ENCODE data around the gene CLEC4D.
"Not testable (repeated sequence)": the region's sequence is repeated elsewhere in the genome, so short reads cannot be mapped to it uniquely, and the experiment has no call there.

CLEC4D gene

GRCh38 chr12:8508910-8509841 lies 4.1 kb upstream of the CLEC4D start:
- TF ChIP-seq GATA2 (IDR thresholded peaks at IDR 0.05; ENCODE audit: low read depth, low read length), result no peak
- no peak for TF ChIP-seq GATA3 (IDR thresholded peaks at IDR 0.05; ENCODE audit: low read depth, low read length)

- TF ChIP-seq GATA2 (IDR thresholded peaks at IDR 0.05; ENCODE audit: low read depth, low read length) (no peak), GATA3 (IDR thresholded peaks at IDR 0.05; ENCODE audit: low read depth, low read length) (no peak)
These were observed 4.7 kb downstream of the CLEC4D start for GRCh38 chr12:8517971-8518370.

GRCh38 chr12:8519171-8519570 lies 5.9 kb downstream of the CLEC4D start:
- TF ChIP-seq GATA2 (IDR thresholded peaks at IDR 0.05; ENCODE audit: low read depth, low read length) (no peak), GATA3 (IDR thresholded peaks at IDR 0.05; ENCODE audit: low read depth, low read length) (no peak)

- TF ChIP-seq GATA2 (IDR thresholded peaks at IDR 0.05; ENCODE audit: low read depth, low read length), result no peak
- no peak for TF ChIP-seq GATA3 (IDR thresholded peaks at IDR 0.05; ENCODE audit: low read depth, low read length)
These were observed 14.2 kb downstream of the CLEC4D start for GRCh38 chr12:8527250-8528130.

DNA sequence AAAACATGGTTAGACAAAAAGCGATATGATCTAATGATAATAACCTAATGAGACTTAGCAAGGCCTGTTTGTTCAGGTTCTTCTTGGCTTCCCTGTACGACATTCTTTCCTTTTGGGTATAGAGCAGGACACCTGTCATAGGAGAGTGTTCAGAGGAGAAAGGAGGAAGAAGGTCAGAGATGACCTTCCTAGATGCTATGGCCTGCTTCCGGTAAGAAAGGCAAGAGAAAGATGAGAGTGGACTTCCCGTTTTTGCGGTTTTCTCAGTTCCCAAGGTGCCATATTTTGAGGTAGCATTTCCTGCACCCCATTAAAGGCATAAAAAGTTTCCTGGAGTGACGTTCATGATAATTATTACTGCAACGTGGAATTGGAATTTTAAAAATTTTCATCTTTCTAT lies 18.7 kb downstream of the CLEC4D start:
- TF ChIP-seq GATA3 (IDR thresholded peaks at IDR 0.05; ENCODE audit: low read depth, low read length) (no peak), GATA2 (IDR thresholded peaks at IDR 0.05; ENCODE audit: low read depth, low read length) (no peak)

- not testable (repeated sequence) for TF ChIP-seq GATA2, GATA3 (IDR thresholded peaks at IDR 0.05; ENCODE audit: low read depth, low read length)
These were observed 27.5 kb downstream of the CLEC4D start, which contains the start of gene CLEC4E for GRCh38 chr12:8540831-8541230. CLEC4E (minus strand) TSS chr12:8540905; CDS start chr12:8540797, 108 bp downstream.

DNA sequence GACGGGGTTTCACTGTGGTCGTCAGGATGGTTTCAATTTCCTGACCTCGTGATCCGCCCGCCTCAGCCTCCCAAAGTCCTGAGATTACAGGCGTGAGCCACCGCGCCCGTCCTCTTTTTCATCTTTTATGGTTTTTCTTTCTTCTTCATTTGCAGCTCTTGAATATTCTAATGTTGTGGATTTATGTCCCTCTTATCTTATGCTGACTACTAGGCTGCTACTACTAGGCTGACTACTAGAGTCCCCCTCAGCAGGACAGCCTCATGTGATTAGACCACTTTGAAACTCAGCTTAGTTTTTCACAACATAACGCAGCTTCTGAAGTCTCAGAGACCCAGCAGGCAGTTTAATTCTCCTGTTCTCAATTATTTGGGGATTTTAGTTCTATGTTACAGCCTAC lies 28.3 kb downstream of the CLEC4D start:
- TF ChIP-seq GATA3 (IDR thresholded peaks at IDR 0.05; ENCODE audit: low read depth, low read length) (no peak), GATA2 (IDR thresholded peaks at IDR 0.05; ENCODE audit: low read depth, low read length) (no peak)

DNA sequence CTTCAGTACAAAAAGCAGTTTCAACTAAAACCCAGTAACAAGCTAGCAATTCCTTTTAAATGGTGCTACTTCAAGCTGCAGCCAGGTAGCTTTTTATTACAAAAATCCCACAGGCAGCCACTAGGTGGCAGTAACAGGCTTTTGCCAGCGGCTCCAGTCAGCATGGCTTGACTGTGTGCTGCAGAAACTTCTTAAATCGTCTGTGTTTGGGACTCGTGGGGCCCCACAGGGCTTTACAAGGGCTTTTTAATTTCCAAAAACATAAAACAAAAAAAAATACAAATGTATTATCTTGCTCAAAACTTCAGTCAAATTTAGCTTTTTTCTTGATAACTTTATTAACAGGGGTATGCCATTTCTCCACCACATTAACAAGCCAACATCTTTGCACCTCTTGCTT lies 31.0 kb downstream of the CLEC4D start:
- TF ChIP-seq GATA3 (IDR thresholded peaks at IDR 0.05; ENCODE audit: low read depth, low read length) (no peak), GATA2 (IDR thresholded peaks at IDR 0.05; ENCODE audit: low read depth, low read length) (no peak)

- TF ChIP-seq GATA3 (IDR thresholded peaks at IDR 0.05; ENCODE audit: low read depth, low read length), result no peak
- no peak for TF ChIP-seq GATA2 (IDR thresholded peaks at IDR 0.05; ENCODE audit: low read depth, low read length)
These were observed 33.3 kb downstream of the CLEC4D start for GRCh38 chr12:8546591-8546990.

- TF ChIP-seq GATA3 (IDR thresholded peaks at IDR 0.05; ENCODE audit: low read depth, low read length) (no peak), GATA2 (IDR thresholded peaks at IDR 0.05; ENCODE audit: low read depth, low read length) (no peak)
These were observed 34.3 kb downstream of the CLEC4D start for GRCh38 chr12:8547645-8548044.

- TF ChIP-seq GATA3 (IDR thresholded peaks at IDR 0.05; ENCODE audit: low read depth, low read length), result no peak
- TF ChIP-seq GATA2 (IDR thresholded peaks at IDR 0.05; ENCODE audit: low read depth, low read length), result no peak
These were observed 34.9 kb downstream of the CLEC4D start for GRCh38 chr12:8548192-8548591.

- no peak for TF ChIP-seq GATA3 (IDR thresholded peaks at IDR 0.05; ENCODE audit: low read depth, low read length)
- no peak for TF ChIP-seq GATA2 (IDR thresholded peaks at IDR 0.05; ENCODE audit: low read depth, low read length)
These were observed 36.1 kb downstream of the CLEC4D start for GRCh38 chr12:8549381-8549780.

DNA sequence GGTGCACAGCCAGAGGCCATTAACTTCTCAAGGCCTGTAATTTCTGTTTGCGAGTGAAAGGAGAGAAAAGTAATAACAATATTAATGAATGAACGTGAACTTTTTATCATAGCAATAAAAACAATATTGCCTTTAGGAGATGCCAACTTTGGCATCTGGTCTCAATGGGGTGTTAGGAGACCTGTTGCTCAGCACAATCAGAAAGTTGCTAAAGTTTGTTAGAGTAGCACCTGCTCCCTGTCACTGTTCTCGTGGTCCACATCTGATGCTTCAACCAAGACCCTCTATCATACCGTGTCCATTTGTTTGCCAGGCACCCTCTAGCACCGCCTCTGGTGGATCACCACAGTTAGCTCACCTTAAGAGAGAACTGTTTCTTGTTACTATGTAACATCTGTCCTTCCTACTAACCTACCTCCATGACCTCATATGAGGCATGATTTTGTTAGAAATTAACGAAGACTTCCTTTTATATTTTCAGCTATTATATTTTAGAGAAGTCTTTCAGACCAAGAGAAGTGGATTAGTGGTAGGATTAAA lies 39.9 kb downstream of the CLEC4D start:
- TF ChIP-seq GATA3 (IDR thresholded peaks at IDR 0.05; ENCODE audit: low read depth, low read length), result no peak
- no peak for TF ChIP-seq GATA2 (IDR thresholded peaks at IDR 0.05; ENCODE audit: low read depth, low read length)
